Measurements from ENCODE around the gene RPS15.
"Not testable (repeated sequence)": the region's sequence is repeated elsewhere in the genome, so short reads cannot be mapped to it uniquely, and the experiment has no call there.

Gene RPS15

GRCh38 chr19:1437609-1438008, 587 bp upstream of the RPS15 start:
- no peak for DNase-seq

- no peak for DNase-seq
These were observed 748 bp downstream of the RPS15 start for GRCh38 chr19:1438933-1439354.

- DNase-seq: not testable (repeated sequence)
These were observed 1.6 kb downstream of the RPS15 start for GRCh38 chr19:1439525-1440417.

- DNase-seq: no peak
These were observed 2.2 kb downstream of the RPS15 start for GRCh38 chr19:1440418-1440801.

GRCh38 chr19:1441022-1441426, 2.8 kb downstream of the RPS15 start:
- no peak for DNase-seq

- no peak for DNase-seq
These were observed 3.7 kb downstream of the RPS15 start for GRCh38 chr19:1441677-1442438.

- peak; percentile 69 for DNase-seq
These were observed 7.2 kb downstream of the RPS15 start for GRCh38 chr19:1445185-1445931.

GRCh38 chr19:1445932-1446712, 7.9 kb downstream of the RPS15 start:
- no peak for DNase-seq

GRCh38 chr19:1446713-1447481, 8.7 kb downstream of the RPS15 start:
- peak; percentile 27 for DNase-seq

- DNase-seq: no peak
These were observed 9.3 kb downstream of the RPS15 start for GRCh38 chr19:1447504-1447903.

GRCh38 chr19:1447944-1448343, 9.7 kb downstream of the RPS15 start:
- no peak for DNase-seq

GRCh38 chr19:1449467-1450442, 11.6 kb downstream of the RPS15 start, which contains the start of gene APC2:
APC2 (plus strand) TSS chr19:1450121; CDS start chr19:1453002, 2,881 bp downstream.
- DNase-seq: no peak

GRCh38 chr19:1450735-1451731, 12.8 kb downstream of the RPS15 start:
- DNase-seq: no peak

- DNase-seq: no peak
These were observed 14.0 kb downstream of the RPS15 start for GRCh38 chr19:1451916-1452801.

- DNase-seq: no peak
These were observed 14.8 kb downstream of the RPS15 start for GRCh38 chr19:1452802-1453524.

- DNase-seq: peak; percentile 67
These were observed 15.5 kb downstream of the RPS15 start for GRCh38 chr19:1453525-1454364.

All from OCI-M1 (cell line).